ENCODE data around the gene SNRNP200.

- no peak for TF ChIP-seq CTCF (conservative IDR thresholded peaks at IDR 0.05 in 1 of 2, IDR thresholded peaks at IDR 0.05 in 1 of 2; ENCODE audit: extremely low read depth in 1 of 2, insufficient read depth in 1 of 2, low read depth in 1 of 2, low read length in 2 of 2)
- no peak for TF ChIP-seq EZH2 (IDR thresholded peaks at IDR 0.05; ENCODE audit: borderline replicate concordance, low read length)
Observed at GRCh38 chr2:96287273-96287856, 18.0 kb downstream of the SNRNP200 start.

All from mammary epithelial cell (primary cell).